Measurements from ENCODE around the gene KCNAB1.
"Not testable (repeated sequence)": the region's sequence is repeated elsewhere in the genome, so short reads cannot be mapped to it uniquely, and the experiment has no call there.

The KCNAB1 gene

GRCh38 chr3:156217674-156218352 lies 97.4 kb downstream of the KCNAB1 start:
- DNase-seq (ENCODE audit: low read depth in 2 of 2): no peak

GRCh38 chr3:156218353-156218744 lies 98.0 kb downstream of the KCNAB1 start:
- DNase-seq (ENCODE audit: low read depth in 2 of 2): no peak

DNA sequence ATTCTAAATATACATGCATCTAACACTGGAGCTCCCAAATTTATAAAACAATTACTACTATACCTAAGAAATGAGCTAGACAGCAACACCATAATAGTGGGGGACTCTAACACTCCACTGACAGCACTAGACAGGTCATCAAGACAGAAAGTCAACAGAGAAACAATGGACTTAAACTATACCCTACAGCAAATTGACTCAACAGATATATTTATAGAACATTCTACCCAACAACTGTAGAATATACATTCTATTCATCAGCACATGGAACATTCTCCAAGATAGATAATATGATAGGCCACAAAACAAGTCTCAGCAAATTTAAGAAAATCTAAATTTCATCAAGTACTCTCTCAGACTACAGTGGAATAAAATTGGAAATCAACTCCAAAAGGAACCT lies 102.0 kb downstream of the KCNAB1 start:
- DNase-seq (ENCODE audit: low read depth in 2 of 2): not testable (repeated sequence)

- not testable (repeated sequence) for DNase-seq (ENCODE audit: low read depth in 2 of 2)
Observed at GRCh38 chr3:156224046-156224445, 103.7 kb downstream of the KCNAB1 start.

DNA sequence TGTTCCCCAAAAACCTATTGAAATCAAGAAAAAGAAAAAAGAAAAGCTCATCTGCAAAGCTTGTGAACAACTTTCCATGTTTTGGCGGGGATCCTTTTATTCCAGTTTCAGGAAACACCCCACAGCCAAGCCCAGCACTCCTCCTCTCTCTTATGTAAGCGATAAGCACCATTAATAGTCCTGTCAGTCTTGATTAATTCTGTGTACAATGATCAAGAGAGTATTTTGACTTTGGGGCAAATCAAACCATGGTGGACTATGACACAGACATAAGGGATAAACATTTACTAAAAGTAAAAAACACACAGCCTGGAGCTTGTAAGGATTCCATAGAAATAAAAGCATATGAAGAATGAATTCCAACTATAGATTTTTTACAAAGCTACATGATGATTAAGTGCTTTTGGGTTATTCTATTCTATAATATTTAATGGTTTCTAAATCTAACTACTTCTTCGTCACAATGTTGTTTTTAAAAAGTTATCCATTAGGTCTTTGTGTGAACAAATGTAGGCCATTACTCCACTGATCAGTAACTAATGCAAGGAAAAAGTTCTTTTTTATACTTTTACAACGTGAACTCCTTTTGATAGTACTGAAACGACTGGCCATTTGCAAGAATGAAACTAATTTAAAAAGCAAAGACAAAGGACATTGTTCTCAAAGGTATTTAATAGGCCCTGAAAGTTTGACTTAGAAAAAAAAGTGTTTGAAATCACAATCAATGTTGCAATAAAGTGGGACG lies 106.5 kb downstream of the KCNAB1 start:
- no peak for DNase-seq (ENCODE audit: low read depth in 2 of 2)

GRCh38 chr3:156227704-156228103 lies 107.3 kb downstream of the KCNAB1 start:
- DNase-seq (ENCODE audit: low read depth in 2 of 2): no peak

DNA sequence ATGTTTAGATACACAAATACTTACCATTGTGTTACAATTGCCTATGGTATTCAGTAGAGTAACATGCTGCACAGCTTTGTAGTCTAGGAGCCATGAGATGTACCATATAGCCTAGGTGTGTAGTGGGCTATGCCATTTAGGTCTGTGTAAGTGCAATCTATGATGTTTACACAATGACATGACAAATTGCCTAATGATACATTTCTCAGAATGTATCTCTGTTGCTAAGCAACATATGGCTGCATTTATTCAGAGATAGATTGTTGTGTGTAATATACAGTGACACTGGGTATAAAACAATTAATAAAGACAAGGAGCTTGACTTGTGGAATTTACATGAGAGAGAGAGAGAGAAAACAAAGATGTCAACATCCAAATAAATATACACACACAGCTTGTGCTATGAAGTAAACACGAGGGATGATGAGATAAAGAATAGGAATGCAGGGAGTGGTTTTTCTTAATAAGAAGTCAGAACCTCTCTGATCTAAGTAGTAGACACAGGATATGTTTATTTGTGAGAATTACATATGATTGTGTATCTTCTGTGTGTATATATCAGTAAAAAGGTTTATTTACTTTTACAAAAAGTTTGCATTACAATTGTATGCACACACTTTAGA lies 110.0 kb downstream of the KCNAB1 start:
- no peak for DNase-seq (ENCODE audit: low read depth in 2 of 2)

DNA sequence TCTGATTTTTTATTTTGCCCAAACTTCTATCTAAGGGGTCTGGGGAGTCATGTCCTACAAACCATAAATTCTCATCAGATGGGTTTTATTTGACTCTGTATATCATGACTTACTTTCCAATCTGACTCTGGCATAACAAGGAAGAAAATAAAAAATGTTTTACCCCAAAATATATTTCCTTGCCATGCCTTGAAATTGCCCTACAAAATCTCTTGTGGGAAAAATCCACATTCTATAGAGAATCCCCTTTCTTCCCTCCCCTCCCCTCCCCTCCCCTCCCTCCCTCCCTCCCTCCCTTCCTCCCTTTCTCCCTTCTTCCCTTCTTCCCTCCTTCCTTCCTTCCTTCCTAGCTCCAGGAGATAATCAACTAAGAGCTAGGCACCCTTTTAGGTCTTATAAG lies 110.8 kb downstream of the KCNAB1 start:
- not testable (repeated sequence) for DNase-seq (ENCODE audit: low read depth in 2 of 2)

DNA sequence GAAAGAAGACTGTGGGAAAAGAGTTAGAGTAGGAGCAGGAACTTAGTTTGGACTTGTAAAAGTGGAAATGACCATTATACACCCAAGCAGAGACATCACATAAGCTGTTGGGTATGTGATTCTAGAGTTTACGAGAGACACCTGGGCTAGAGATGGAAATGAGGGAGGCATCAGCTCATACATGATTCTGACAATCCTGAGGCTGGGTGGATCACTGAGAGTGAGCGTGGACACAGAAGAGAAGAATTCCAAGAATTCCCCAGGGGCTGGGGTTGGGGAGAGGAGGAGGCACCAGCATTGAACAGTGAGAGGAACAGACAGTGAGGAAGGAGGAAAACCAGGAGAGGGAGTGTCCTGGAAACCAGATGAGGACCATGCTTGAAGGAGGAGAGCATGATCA lies 113.5 kb downstream of the KCNAB1 start:
- no peak for DNase-seq (ENCODE audit: low read depth in 2 of 2)

DNA sequence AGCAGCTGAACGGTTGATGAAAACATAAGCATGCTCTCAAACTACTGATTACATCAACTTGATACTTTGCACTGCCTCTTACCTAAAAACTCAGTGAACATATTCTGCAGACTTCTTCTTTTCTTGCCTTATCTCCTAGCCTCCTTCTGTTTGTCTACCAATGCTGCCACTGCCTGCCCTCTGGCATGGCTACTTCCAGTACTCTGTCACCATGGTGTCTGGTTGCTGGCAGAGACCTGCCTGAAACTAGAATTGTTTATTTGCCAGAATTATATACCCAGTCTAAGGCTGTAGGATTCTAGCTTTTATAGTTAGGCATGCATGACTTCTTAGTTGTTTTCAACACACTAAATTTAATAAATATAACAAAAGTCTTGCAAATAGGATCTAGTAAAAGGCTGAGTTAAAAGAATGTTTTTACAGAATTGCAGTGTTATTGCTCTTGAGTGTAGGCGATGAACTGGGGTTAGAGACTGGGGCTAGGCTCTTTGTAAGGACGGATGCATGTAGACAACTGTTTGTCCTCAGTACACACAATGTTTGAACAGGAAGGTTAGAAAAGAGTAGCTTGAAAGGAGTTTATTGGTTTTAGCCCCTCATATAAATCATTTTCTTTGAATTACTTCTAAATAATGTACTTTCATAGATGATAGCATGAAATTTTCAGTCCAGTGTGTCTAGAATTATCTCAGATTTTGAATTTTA lies 116.3 kb downstream of the KCNAB1 start:
- DNase-seq (ENCODE audit: low read depth in 2 of 2): no peak

DNA sequence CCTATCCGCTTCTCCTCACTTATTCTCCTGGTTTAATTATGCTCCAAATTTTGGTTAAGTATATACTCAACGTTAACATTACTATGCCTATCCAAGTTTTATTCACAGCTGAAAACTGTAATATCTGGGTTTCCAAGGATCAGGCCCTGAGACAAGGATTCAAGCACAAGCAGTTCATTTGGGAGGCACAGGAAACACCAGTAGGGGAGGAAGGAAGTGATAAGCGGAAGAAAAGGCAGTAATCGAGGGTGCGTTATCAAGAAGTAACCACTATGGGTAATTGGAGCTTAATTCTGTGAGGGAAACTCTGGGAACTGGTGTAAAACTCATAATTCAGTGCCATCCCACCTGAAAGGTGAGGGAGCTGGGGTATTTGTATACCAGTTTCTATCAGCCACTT lies 120.3 kb downstream of the KCNAB1 start:
- no peak for DNase-seq (ENCODE audit: low read depth in 2 of 2)

DNA sequence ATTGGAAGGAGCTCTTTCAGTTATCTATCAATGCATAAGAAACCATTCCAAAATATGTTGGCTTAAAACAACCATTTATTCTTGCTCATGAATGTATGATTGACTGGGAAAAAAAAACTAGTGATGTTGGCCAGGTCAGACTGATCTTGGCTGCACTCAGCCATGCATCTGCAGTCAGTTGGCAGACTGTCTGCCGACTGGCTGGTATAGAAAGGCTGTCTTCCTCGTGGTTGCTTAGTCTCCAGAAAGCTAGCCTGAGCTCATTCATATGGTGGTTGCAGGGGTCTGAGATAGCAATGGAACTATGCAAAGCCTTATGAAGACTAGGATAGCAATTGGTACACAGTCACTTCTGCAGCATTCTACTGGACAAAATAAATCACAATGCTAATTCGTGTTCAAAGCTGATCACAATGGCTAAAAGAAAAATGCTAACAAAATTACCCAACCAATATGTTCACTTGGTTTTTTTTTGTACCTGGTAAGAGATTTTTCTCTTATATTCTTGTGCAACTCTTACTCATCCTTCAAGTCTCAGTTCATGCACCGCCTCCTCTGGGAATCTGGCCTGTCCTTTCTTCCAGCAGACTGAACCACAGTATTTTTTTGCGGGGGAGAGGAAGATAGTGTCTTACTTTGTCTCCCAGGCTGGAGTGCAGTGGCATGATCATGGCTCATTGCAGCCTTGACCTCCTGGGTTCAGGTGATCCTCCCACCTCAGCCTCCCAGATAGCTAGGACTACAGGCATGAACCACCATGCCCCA lies 126.8 kb downstream of the KCNAB1 start:
- no peak for DNase-seq (ENCODE audit: low read depth in 2 of 2)

DNA sequence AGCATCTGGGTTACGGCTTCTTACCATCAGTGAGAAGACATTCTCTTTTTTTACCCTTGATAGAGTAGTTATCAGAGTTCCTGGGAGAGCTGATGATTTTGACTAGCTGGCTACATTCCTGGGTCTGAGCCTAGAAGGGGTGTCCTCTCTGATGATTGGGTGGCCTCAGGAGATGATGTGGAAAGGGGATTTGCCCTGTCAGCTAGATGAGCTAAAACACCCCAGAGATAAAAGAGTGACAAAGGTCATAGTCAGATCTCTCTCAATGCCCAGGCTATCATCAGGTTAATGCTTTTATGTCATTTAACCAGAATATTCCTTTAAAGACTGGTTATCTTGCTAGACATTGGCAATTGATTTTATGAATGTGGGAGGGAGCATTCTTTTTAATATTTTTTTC lies 130.2 kb downstream of the KCNAB1 start:
- DNase-seq (ENCODE audit: low read depth in 2 of 2): no peak

GRCh38 chr3:156251424-156251823 lies 131.0 kb downstream of the KCNAB1 start:
- no peak for DNase-seq (ENCODE audit: low read depth in 2 of 2)

- no peak for DNase-seq (ENCODE audit: low read depth in 2 of 2)
Observed at GRCh38 chr3:156252656-156253055, 132.3 kb downstream of the KCNAB1 start.

DNA sequence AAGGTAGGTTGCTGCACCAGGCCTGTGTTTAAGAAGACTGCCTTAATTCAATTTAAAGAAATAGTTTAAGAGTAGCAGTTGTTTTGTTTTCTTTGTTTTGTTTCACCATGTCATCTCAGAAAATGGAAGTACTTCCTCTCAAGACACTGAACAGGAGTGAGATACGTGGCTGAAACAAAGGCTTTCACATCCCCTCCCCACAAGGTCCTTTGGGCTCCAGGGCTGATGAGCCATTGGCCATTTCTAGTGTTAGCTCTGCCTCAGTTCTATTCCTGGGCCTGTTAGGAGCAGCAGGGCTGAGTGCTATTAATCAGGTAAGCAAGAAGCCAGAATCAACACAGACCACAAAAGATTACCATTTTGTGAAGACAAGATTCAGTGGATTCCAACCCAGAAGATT lies 132.8 kb downstream of the KCNAB1 start:
- DNase-seq (ENCODE audit: low read depth in 2 of 2): no peak

DNA sequence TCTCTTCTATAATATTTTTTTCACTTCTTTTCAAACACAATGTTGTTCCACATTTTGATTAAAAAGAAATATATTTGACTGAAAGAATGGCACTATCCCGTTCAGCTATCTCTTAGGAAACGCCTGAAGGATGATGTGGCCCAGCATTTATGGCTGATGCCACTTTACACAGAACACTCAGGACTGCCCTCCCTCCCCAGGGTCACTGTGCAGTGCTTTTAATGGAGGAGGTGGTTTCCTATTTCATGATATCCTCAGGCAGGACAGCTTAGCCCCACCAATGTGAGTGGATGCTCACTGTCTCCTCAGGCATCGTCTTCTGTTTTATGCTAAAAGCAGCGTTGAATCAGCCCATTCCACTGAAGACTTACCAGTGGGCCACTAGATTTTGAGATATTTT lies 135.9 kb downstream of the KCNAB1 start:
- no peak for DNase-seq (ENCODE audit: low read depth in 2 of 2)

GRCh38 chr3:156256945-156257344 lies 136.6 kb downstream of the KCNAB1 start:
- no peak for DNase-seq (ENCODE audit: low read depth in 2 of 2)

DNA sequence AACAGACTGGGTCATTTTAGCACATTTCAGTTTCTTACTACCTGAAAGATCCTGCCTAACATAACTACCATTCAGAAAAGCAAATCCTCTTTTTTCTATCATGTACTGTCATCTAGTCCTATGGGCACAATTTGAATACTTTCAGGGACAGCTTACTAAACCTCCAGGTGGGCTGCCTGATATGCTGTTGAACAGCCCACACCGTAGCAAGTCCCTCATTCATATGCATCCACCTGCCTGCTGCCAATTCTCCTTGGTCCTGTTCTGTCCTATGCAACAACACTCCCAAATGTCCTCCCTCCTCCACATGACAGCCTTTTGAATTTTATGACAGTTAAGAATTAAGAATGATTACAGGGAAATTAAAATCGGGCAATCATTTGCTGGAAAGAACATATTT lies 137.9 kb downstream of the KCNAB1 start:
- no peak for DNase-seq (ENCODE audit: low read depth in 2 of 2)

- DNase-seq (ENCODE audit: low read depth in 2 of 2): no peak
Observed at GRCh38 chr3:156259896-156260295, 139.5 kb downstream of the KCNAB1 start.

DNA sequence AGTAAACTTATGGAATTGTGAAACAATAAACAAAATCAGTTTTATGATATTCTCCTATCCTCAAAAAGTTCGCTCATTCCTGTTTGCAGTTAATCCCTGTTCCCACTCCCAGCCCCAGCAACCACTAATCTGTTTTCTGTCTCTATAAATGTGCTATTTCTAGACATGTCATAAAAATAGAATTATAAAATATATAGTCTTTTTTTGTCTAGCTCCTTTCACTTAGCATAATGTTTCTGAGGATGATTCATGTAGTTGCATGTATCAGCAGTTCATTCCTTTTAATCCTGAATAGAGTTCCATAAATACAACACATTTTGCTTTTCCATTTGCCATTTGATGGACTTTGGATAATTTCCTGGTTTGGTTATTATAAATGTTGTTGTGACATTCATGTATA lies 140.0 kb downstream of the KCNAB1 start:
- no peak for DNase-seq (ENCODE audit: low read depth in 2 of 2)

- DNase-seq (ENCODE audit: low read depth in 2 of 2): no peak
Observed at GRCh38 chr3:156264771-156265170, 144.4 kb downstream of the KCNAB1 start.
